HG02642 (cell line): ENCODE measurements around the gene JPT2.
A peak's percentile ranks its signal among the peaks of the same experiment; 100 is the strongest.

Experiments
- ATAC-seq: cut with Tn5 transposase; IDR thresholded peaks from one replicate; pipeline ENCODE4 v1.9.1; 2021; ENCODE audit warnings: mild to moderate bottlenecking; ENCODE audit not compliant: unreplicated experiment, poor library complexity

The JPT2 gene, protein sequence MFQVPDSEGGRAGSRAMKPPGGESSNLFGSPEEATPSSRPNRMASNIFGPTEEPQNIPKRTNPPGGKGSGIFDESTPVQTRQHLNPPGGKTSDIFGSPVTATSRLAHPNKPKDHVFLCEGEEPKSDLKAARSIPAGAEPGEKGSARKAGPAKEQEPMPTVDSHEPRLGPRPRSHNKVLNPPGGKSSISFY

DNA sequence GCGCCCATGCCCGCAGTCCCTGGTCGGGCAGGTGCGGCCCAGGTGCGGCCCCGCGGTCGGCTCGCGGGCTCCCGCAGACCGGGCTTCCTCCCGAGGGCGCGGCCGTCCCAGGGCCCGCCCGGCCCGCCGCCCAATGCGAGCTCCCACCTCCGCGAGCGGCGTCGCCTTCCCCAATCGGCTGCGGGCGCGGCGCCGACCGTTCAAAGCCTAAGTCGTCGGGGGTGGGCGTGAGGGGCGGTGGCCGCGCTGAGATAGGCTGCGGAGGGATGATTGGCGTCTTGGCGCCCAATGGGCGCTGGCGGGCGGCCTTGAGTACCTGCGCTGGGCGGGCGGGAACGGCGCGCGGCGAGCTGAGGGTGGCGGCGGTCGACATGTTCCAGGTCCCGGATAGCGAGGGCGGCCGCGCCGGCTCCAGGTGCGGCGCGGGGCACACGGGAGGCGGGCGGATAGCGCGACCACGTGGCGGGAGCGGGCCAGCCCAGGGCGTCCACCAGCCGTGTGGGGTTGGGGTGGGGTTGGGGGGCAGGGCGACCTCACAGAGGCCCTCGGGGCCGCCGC is at the start of gene JPT2:
TSS of gene JPT2 (plus strand) at position 338 of the 558 bp plus-strand sequence. CDS start at position 372, 34 bp downstream.
- peak; percentile 92 for ATAC-seq

DNA sequence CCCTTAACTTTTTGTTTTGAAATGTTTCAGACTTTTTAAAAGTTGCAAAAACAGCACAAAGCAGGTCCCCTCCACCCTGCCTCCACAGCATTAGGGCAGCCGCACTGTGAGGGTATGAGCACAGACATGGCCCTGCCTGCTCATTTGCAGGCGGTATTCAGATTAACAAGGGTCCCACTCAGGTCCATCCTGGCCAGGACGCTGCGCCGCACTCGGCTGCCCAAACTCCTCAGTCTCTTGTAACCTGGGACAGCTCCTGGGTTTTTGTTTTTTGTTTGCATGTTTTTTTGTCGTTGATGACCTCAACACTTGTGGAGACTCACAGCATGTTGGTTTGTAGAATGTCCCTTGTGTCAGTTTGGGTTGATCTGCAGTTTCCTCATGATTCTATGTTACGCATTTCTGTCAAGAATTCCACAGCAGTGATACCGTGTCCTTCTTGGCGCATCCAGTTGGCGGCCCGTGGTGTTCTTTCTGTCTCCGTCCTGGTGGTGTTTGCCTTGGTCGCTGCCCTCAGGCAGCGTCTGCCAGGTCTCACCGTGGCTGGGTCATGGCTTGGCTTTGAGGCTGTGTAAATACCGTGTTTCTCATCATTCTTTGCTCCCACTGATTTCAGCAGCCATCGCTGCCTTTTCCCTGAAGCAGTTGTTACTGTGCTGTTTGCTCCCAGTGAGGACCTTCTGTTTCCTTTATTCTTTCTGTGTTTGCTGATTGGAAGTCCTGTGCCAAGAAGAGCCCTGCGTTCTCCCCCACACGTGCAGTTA is 47.4 kb upstream of the JPT2 start:
- ATAC-seq, result no peak

DNA sequence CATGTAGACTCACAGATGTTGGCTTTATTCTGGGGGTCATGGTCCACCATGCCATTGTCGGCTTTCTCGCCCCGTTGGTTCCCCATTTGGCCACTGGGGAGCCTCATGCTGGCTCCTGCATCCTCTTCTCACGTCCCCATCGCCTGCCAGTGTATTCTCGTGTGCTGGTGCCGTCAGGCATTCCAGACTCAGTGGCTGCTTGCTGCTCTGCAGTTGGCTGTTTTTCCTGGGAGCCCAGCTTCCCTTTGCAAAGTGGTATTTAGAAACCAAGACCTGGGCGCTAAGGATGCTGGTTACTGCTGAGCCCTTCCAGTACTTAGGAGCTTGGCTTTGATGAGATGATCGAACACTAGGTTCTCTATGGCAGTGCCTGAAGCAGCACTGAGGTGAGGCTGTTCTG is 46.8 kb upstream of the JPT2 start:
- no peak for ATAC-seq

DNA sequence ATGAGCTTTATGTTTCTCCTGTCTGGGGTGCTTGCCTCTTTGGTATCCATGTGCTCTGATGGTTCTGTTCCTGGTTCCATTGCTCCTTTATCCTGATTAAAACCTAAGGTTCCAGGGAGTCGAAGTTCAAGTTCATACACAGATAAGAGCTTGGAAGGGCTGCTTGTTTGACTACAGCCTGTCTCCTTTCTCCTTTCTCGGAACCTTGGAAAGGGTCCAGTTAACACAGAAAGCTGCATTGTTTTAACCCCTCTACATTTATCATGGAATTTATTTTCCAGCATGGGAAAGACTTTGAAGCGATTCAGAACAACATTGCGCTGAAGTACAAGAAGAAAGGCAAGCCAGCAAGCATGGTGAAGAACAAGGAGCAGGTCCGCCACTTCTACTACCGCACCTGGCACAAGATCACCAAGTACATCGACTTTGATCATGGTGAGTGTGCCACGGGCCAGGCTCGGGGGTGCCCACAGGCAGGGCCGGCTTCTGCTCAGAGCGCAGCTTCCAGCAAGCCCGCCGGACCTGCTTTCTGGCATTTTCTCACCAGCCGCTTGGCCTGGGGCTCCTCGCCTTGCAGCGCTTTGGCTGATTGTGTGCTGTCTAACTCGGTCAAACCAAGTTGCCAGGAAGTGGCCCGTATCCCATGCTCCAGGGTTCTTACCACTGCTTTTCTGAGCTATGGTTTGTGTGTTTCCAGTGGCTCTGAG is 46.0 kb upstream of the JPT2 start:
- ATAC-seq, result no peak

DNA sequence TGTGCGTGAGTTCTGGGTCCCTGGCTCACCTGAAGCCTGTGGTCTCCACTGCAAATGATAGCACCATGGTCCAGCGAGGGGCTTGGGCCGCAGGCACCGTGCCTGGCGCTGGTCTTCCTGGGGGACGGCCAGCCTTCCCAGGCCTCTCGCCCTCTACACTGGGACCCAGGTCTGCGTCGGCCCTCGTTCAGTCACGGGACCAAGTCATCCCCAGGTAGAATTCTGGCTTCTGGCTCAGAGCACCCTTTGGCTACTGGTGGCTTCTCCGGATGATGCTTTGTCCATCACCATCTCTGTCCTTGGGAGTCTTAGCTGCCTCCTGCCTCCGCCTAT is 45.5 kb upstream of the JPT2 start:
- ATAC-seq, result no peak

DNA sequence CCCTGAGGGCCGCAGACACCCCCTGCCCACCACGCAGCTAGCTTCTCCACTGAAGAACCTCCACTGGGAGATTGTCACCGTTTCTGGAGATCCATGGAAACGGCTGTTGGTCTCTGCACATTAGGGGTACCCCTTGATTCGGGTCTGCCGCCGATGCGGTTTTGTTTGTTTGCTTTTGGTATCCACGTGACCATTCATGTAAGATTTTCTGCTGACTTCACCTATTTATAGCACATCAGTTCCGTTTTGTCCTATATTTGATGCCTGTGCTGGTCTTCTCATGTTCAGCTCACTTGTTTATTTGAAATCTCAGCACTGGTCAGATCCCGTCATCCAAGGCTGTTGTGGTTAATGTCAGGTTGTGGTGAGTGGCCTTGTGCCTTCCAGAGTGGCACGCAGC is 44.8 kb upstream of the JPT2 start:
- no peak for ATAC-seq

DNA sequence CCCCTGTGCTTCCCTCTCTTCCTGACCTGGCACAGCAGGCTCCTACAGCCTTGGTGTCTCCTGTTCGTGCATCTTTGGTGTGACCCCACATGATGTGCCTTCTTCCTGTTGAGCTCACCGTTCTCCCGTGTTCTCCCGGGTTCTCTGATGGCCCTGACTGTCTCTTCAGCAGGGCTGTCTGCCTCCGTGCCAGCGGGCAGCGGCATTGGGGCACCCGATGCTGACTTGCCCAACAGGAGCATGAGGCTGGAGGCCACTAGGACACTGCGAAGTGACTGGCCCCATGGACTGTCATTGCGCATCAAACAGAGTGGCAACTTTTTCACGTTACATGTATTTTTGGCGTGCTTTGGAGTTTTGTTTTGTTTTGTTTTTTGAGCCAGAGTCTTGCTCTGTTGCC is 43.5 kb upstream of the JPT2 start:
- no peak for ATAC-seq

DNA sequence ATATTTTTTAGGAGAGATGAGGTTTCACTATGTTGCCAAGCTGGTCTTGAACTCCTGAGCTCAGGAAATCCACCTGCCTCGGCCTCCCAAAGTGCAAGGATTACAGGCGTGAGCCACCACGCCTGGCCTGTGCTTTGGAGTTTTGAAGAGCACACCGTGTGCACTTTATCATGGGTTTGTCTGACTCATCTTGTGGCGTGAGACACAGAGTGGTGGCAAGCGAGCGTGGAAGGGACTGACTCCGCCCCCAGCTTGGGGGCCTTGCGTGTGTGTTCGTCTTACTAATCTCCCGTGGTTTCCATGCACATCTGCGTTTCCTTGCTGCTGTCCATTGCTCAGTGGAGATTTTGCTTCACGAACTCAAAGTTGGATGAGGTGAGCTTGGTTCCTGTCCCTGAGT is 43.0 kb upstream of the JPT2 start:
- ATAC-seq, result no peak

DNA sequence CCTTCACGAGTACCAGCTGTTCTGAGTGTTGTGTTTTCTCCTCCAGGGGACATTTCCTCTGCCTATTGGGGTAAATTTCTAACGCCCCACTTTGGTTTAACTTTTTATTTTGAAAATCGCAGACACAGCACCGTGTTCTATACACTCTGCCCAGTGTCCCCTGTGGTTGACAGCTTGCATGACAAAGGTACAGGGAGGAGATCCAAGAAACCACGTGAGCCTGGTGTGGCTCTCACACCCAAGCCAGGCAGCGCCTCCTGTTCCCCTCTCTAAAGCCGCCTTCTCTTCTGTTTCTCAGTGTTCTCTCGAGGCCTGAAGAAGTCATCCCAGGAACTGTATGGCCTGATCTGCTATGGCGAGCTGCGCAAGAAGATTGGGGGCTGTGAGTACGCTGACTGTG is 40.6 kb upstream of the JPT2 start:
- no peak for ATAC-seq

DNA sequence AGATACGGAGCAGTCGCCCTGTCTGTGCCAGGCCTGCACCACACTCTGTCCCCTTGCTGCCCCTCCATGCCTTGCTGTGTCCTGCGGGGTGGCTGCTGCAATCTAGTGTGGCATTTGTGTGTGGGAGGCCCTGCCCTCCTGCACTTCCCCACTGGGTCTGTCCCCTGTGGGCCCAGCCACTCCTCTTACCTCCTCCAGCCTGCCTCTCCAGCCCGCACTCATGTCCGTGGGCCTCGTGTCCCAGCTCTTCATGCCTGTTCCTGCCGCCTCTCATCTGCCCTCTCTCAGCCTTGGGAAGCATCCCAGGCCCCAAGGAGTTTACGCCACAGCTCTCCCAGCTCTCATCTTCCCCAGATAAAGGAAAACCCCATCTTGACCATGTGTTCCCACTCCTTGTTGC is 39.3 kb upstream of the JPT2 start:
- no peak for ATAC-seq

DNA sequence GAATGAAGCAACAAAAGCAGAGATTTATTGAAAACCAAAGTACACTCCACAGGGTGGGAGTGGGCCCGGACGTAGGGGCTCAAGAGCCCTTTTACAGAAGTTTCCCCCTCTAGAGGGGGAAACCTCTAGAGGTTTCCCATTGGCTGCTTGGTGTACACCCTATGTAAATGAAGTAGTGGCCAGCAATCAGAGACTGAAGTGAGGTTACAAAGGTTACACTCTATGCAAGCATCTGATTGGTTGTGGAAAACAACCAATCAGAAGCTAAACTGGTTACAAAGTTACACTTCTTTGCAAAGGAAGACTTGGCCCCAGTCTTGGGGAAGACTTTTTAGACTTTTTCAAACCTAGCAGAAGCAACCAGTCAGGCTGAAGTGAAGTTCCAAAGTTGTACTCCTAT is 38.8 kb upstream of the JPT2 start:
- ATAC-seq, result no peak

DNA sequence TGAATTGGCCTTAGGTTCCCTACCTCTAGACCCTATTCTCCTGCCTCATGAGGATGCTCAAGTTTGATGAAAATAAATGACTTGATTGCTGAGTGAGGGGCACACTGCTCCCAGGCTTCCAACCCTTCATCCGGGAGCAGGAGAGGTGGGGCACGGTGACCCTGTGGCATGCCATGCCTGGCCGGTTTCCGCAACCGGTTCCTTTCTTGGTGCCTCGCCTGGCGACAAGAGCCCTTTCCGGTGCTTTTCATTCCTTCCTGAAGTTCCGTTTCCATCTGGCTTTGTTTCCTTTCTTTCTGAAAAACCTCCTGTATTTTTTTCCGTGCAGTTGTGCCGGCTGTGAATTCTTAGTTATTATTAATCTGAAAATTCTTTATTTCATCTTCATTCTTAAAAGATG is 38.2 kb upstream of the JPT2 start:
- no peak for ATAC-seq

DNA sequence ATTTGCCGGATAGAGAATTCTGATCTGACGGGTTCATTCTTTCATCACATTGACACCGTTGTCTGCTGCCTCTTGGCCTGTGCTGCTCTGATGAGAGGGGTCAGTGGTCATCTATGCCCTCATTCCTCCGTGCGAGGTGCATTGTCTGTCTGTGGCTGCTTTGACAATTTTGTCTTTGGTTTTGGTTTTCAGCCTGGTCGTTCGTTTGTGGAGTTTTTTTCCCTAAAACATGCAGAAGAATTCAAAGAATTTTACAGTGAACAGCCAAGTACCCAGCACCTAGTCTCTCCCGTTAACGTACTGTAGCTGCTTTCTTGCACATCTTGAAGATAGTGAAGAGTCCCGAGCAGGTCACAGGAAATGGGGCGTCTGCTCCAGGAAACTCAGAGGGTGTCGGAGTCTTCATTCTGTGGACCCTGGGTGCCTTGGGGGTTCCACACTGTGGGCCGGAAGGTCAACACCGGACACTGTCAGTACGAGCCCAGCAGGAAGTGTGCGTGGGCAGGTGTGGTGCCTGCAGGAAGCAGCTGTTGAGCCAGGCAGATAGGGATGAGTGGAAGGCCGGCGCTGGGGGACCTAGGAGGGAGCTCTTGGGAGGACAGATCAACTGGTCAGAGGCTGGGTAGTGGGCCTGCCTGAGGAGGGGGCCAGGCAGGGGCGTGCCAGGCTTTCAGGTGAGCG is 37.7 kb upstream of the JPT2 start:
- ATAC-seq, result no peak

DNA sequence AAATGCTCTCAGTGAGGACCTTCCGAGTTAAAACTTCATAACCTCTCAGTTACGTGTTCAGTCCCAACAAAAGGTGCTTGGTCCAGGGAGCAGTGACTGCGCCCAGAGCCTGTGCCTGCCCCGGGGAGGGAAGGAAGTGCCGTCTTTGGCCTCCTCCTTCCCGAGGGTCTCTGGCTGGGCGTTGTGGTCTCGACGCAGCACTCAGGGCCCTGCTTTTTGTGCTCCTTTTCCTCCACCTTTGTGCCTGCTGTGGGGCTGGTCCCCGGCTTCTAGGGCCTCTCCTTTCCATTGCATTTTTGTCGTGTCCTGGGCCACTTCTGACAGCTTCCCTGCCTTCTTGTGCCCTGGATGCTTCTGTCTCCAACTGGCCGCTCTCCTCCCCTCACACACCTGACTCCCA is 36.8 kb upstream of the JPT2 start:
- ATAC-seq, result no peak

DNA sequence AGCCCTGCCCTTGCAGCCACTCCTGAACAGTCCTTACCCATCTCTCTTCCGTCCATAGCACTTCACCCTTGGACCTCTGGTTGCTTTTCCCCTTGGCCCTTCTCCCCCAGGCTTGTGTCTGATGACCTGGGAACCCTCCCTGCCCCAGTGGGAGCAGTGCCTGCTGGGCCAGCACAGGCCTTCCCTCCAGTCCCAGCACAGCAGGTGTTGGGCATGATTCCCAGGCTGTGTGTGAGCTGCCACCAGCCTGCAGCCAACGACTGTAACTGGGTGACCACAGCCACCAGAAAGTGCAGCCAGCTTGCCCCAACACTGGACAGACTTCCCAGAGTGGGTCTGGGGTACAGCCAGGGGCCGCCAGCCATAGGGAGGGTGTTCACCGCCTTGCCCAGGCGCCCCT is 35.9 kb upstream of the JPT2 start:
- ATAC-seq, result no peak

DNA sequence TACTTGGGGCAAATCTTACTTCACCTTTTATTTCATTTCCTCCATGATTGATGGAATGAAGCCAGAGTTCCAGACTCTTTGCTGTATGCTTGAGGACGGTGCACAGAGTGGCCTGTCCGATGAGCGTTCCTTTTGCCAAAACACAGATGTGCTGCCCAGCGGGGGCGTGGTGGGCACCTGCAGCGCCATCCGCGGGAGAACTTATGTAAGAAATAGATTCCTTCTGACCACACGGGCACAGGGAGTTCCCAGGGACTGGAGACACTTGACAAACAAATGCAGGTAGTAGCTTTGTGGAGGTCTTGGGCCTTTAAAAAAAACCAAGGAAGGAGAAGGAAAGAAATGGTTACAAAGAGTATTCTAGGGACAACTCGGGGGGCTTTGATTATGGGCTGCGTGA is 35.3 kb upstream of the JPT2 start:
- no peak for ATAC-seq

DNA sequence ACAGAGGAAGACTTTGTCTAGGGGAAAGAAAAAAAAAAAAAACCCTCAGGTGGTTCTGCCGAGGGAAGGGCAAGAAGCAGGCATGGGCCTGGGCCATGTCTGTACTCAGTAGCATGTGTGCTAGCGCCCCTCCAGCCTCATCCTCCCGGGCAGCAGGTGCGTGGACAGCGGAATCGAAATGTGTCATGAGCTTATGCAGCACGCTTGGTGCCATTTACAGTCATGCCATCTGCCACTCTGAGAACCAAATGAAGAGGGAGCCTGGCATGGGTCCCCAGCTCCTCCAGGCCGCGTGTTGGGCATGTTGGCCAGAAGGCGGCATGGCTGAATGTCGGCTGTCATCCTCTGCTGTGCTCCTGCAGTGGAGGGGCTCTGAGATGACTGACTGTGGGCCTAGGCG is 34.6 kb upstream of the JPT2 start:
- ATAC-seq, result no peak

DNA sequence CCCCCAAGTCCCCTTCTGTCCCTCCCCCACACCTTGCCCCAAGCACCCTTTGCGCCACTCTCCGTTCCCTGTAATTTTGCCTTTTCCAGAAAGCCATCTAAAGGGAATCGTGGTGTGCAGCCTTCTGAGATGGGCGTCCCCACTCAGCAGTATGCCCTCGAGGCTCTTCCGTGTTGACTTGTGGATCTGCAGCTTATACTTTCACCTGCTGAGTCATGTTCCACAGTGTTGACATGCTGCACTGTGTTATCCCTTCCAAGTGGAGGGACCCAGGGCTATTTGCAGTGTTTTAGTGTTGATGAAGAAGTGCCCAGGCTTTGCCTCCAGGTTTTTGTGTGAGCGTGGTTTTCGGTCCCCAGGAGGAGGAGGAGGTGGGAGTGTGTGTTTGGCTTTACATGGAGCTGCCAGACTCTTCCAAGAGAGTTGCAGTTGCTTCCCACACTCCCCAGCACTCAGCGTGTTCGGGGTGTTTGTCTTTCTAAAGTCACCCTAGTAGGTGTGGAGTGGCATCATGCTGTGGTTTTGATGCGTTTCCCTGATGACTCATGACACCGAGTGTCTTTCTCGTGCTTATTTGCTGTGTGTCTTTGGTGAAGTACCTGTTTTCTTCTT is 32.1 kb upstream of the JPT2 start:
- ATAC-seq, result no peak

DNA sequence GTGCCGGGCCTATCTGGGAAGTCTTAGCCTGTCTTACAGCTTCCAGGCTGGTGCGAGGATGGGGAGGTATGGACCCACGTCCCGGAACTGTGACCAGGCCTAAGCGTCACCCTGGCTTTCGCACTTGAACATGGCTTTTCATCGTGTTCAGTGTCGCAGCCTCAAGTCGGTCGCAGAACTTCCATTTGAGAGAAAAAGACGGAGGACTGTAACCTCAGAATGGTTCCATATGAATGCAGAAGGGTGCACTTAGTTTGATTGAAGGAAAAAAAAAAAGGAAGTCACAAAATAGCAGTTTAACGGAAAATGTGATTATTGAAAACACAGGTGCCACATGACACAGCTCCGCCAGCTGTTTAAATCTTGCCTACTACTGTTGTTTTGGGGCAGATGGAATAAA is 30.2 kb upstream of the JPT2 start:
- no peak for ATAC-seq

DNA sequence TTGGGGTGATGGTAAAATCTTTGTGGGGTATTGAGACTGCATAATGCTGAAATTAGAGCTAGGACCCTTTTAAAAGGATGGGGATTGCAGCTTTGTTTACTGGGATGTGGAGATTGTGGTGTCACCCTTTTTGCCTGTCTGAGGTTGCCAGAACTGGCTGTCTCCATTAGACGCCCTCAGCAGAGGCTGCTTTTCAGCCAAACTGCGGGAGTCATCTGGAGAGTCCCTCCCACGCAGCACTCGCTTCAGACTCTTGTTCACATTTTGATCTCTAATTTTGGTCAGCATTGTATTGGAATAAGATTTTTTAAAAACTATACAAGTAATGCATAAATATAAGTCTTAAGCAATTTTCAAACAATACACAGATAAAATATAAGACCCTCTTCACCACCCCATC is 27.9 kb upstream of the JPT2 start:
- no peak for ATAC-seq
